Nephron progenitor cell (in vitro differentiated cells): ENCODE measurements around the gene ECE2.
A peak's percentile ranks its signal among the peaks of the same experiment; 100 is the strongest.

Experiments used
- DNase-seq: peaks from one replicate; pipeline ENCODE4 v3.0.0; 2021
- H3K27ac Mint-ChIP-seq: 2 replicates; pipeline ENCODE4 v1.8.0; 2021; ENCODE audit warnings: mild to moderate bottlenecking, moderate library complexity, mixed read lengths
- H3K27me3 Mint-ChIP-seq: 2 replicates; pipeline ENCODE4 v1.8.0; 2021; ENCODE audit warnings: mild to moderate bottlenecking, low read depth, mixed read lengths; ENCODE audit not compliant: poor library complexity
- H3K36me3 Mint-ChIP-seq: 2 replicates; pipeline ENCODE4 v1.8.0; 2021; ENCODE audit warnings: low read depth, mixed read lengths
- H3K4me1 Mint-ChIP-seq: 2 replicates; pipeline ENCODE4 v1.8.0; 2021; ENCODE audit warnings: mixed read lengths
- H3K4me3 Mint-ChIP-seq: 2 replicates; pipeline ENCODE4 v1.8.0; 2021; ENCODE audit warnings: mild to moderate bottlenecking, moderate library complexity, mixed read lengths
- H3K9me3 Mint-ChIP-seq: 2 replicates; pipeline ENCODE4 v1.8.0; 2021; ENCODE audit warnings: mild to moderate bottlenecking, moderate library complexity, mixed read lengths
- TF ChIP-seq, protein P1 (sequence below): fragments of 200-600 bp; sonication (generic); IDR thresholded peaks from 2 replicates; pipeline ENCODE4 v1.5.0; 2021; ENCODE audit warnings: antibody characterized with exemption

The ECE2 gene

DNA sequence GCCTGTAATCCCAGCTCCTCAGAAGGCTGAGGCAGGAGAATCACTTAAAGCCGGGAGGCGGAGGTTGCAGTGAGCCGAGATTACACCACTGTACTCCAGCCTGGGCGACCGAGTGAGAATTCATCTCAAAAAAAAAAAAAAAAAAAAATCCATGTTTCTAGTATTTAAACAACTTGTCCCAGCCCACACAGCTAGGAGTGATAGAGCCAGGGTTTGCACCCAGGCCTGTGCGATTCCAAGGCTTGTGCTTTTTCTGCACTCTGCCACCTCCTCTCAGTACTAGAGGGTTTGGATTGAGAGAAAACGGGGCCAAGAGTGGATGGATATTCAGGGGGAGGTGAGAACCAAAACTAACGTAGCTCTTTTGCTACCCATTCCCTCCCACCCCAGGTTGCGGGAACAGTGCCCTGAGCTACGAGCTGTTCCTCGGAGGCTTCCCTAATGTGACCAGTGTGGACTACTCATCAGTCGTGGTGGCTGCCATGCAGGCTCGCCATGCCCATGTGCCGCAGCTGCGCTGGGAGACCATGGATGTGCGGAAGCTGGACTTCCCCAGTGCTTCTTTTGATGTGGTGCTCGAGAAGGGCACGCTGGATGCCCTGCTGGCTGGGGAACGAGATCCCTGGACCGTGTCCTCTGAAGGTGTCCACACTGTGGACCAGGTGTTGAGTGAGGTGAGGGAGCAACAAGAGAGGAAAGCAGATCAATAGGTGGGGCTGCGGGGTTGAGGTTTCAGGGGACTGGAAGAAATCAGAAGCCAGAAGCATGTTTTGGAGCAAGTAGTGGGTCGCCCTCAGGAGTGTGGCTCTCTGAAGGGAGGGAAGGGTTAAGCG is 18.5 kb upstream of the ECE2 start:
- H3K27ac Mint-ChIP-seq, result no peak overlapping the region
- peaks cover 7% of the 10 kb centered on the region for H3K9me3 Mint-ChIP-seq
- H3K4me3 Mint-ChIP-seq, result no peak overlapping the region
- H3K27me3 Mint-ChIP-seq, result peaks cover 76% of the 10 kb centered on the region
- TF ChIP-seq, protein P1, sequence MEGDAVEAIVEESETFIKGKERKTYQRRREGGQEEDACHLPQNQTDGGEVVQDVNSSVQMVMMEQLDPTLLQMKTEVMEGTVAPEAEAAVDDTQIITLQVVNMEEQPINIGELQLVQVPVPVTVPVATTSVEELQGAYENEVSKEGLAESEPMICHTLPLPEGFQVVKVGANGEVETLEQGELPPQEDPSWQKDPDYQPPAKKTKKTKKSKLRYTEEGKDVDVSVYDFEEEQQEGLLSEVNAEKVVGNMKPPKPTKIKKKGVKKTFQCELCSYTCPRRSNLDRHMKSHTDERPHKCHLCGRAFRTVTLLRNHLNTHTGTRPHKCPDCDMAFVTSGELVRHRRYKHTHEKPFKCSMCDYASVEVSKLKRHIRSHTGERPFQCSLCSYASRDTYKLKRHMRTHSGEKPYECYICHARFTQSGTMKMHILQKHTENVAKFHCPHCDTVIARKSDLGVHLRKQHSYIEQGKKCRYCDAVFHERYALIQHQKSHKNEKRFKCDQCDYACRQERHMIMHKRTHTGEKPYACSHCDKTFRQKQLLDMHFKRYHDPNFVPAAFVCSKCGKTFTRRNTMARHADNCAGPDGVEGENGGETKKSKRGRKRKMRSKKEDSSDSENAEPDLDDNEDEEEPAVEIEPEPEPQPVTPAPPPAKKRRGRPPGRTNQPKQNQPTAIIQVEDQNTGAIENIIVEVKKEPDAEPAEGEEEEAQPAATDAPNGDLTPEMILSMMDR, result no peak
- no peak for DNase-seq
- H3K36me3 Mint-ChIP-seq, result peaks cover 8% of the 10 kb centered on the region
- H3K4me1 Mint-ChIP-seq, result peaks cover 11% of the 10 kb centered on the region

DNA sequence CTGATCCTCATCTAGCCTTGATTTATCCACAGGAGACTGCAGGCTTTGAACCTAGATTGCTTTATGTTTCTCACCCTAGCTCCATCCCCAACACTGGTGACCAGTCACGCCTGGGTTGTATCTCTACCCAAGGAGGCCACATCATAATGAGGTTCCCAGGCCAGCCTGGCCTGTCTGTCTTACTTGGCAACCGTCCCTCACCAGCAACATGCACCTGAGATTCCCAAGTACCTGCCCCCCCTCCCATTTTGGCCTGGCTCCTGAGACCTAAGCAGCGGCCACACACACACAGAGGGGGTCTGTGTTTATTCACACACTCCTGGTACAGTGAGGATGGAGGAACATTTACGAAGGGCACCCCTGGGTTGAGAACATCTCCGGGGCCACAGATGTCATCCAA is 16.9 kb upstream of the ECE2 start:
- no peak for DNase-seq
- Mint-ChIP-seq H3K27me3 (peaks cover 82% of the 10 kb centered on the region), H3K27ac (no peak overlapping the region), H3K4me1 (peaks cover 16% of the 10 kb centered on the region), H3K9me3 (peaks cover 7% of the 10 kb centered on the region), H3K36me3 (peaks cover 8% of the 10 kb centered on the region), H3K4me3 (peak overlapping the region; percentile 18)
- TF ChIP-seq, protein P1, result no peak

DNA sequence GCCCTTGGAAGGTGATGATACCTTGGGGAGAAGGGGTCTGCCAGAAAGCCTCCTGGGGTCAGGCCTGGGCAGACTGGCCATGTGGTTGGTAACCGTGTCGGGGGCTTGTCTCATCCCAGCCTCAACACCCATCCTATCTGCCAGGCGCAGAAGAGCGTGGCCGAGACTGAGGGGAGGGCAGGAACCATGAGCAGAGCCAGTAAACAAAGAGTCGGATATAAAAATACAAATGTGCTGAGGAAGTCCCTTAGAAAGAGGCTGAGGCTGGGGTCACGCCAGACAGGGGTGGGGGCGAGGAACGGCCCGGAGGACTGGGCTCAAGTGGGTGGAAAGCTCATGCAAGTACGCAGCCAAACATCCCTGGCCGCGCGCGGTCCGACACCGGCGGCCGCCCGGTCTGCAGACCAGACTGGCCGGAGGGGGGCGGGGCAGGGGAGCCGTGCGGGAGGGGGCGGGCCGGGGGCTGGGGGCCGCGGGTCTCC is 16.4 kb upstream of the ECE2 start:
- no peak overlapping the region for H3K27ac Mint-ChIP-seq
- peaks cover 83% of the 10 kb centered on the region for H3K27me3 Mint-ChIP-seq
- peaks cover 7% of the 10 kb centered on the region for H3K9me3 Mint-ChIP-seq
- H3K4me1 Mint-ChIP-seq, result peaks cover 16% of the 10 kb centered on the region
- H3K36me3 Mint-ChIP-seq, result peaks cover 8% of the 10 kb centered on the region
- no peak for DNase-seq
- TF ChIP-seq, protein P1, result no peak
- H3K4me3 Mint-ChIP-seq, result peak overlapping the region; percentile 78

DNA sequence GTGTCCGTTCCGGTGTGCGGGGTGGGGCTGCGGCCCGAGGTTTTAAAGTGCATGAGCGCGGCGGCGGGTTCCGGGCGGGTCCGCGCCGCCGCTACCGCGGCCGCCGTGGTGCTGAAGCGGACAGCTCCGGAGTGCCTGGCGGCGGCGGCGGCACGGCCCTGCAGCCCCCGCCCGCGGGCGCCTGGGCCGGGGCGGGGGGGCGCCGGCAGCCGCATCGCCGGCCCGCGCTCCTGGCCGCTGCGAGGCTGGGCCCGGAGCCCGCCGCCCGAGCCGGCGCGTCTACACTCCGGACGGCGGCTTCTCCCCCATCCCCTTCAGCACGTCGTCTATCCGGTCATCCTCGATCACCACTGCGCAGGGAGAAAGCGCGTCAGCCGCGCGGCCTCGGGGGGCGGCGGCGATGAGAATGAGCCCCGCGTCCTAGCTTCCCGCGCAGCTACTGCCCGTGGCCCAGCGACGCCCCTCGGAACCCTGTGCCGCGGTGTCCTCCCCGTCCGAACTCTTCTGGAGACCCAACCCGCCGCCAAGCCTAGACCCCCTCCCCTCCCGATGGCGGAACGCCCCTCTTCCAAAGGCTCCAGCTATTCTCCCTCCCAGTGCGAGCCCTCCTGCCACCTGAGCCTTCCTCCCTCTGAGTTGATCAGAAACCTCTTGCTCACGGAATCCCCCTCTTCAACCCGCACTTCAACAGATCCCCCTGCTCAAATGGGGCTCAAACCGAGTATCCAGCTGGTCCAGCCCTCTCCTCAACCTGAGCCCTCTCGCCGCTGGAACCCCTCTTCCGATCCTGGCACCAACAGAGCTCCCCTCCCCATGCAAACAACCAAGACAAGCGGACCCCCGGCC is 15.7 kb upstream of the ECE2 start:
- TF ChIP-seq, protein P1, result no peak
- peaks cover 85% of the 10 kb centered on the region for H3K27me3 Mint-ChIP-seq
- H3K9me3 Mint-ChIP-seq, result peaks cover 7% of the 10 kb centered on the region
- H3K36me3 Mint-ChIP-seq, result peaks cover 8% of the 10 kb centered on the region
- no peak overlapping the region for H3K27ac Mint-ChIP-seq
- H3K4me1 Mint-ChIP-seq, result peaks cover 16% of the 10 kb centered on the region
- peak overlapping the region; percentile 78 for H3K4me3 Mint-ChIP-seq
- DNase-seq, result peak; percentile 82

DNA sequence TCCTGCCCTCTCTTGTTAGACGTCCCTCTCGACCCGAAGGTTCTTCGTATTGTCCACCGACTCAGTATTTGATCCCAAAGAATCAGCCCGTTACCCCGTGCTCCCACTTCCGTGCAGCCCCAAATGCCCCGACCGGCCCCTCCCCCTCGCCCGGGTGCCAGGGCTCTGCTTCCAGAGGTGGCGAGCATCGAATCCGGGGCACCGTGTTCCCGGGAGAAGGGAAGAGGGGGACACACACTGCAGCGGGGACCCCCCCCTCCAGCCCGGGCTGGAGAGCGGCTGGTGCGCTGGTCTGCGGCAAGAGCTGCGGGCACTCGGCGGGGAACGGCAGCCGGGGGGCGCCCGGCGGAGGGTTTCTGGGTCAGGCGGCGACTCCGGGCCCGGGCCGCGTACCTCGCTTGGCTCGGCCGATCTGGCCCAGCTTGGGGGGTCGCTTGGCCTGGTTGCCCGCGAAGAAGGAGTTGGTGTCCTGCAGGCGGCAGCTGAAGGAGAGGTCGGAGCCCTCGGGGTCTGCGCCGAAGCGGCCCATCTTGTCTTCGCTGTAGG is 15.0 kb upstream of the ECE2 start:
- H3K27me3 Mint-ChIP-seq, result peaks cover 87% of the 10 kb centered on the region
- no peak overlapping the region for H3K27ac Mint-ChIP-seq
- peaks cover 16% of the 10 kb centered on the region for H3K4me1 Mint-ChIP-seq
- no peak for DNase-seq
- TF ChIP-seq, protein P1, result no peak
- peaks cover 7% of the 10 kb centered on the region for H3K9me3 Mint-ChIP-seq
- peaks cover 8% of the 10 kb centered on the region for H3K36me3 Mint-ChIP-seq
- peak overlapping the region; percentile 78 for H3K4me3 Mint-ChIP-seq
